GM18505 (cell line): ENCODE data around the gene CHD5.

Experiments
- ATAC-seq: cut with Tn5 transposase; IDR thresholded peaks from one replicate; pipeline ENCODE4 v1.9.1; 2021; ENCODE audit not compliant: unreplicated experiment
- POLR2A ChIP-seq: IDR thresholded peaks from 4 replicates; pipeline ENCODE4 v1.6.1; 2011; ENCODE audit warnings: borderline replicate concordance; ENCODE audit not compliant: insufficient read depth, insufficient read length; ENCODE audit errors: extremely low read depth

Gene CHD5

GRCh38 chr1:6101826-6102531, 78.1 kb downstream of the CHD5 start:
- no peak for ATAC-seq
- no peak for TF ChIP-seq POLR2A

- no peak for TF ChIP-seq POLR2A
- ATAC-seq, result no peak
Measured at GRCh38 chr1:6100861-6101783, 79.0 kb downstream of the CHD5 start.

- ATAC-seq, result no peak
Measured at GRCh38 chr1:6099787-6100765, 80.0 kb downstream of the CHD5 start.

DNA sequence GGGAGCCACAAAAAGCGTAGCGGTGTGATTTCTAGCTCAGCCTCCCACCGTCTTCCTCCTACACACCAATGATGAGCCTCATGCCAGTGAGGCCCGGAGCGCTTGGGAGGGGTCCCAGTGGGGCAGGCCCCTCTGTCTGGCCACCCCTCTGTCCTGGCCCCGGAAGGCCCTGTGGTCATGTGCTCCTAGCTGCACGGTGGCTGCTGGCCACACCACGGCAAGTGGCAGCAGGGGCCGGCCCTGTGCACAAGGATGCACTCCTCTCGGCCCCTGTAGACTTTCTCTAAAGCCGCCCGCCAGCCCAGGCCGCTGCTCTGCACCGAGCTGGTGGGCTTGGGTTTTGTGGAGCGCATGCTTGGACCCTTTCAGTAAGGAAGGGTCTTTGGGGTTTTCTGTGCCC, 80.8 kb downstream of the CHD5 start:
- no peak for ATAC-seq
- TF ChIP-seq POLR2A, result no peak

More at GRCh38 chr1:6099787-6100765, 80.0 kb downstream of the CHD5 start:
- no peak for TF ChIP-seq POLR2A

GRCh38 chr1:6098303-6099215, 81.6 kb downstream of the CHD5 start:
- ATAC-seq, result no peak
- no peak for TF ChIP-seq POLR2A

DNA sequence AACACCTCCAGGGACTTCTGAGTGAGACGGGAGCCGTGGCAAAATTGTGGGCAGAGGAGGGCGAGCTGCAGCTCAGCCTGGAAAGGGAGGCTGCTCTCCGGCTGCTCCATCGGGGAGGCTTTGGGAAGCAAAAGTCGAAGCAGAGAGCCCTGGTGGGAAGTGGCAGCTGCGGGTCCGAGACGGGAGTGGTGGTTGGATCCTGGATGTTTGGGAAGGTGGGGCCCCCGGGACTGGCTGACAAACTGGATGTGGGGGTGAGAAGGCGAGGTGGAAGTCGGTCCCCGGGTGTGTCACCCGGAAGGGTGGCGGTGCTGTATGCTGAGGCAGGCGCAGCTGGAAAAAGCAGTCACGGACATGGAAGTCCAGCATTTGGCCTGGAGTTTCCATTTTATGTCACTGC, 82.3 kb downstream of the CHD5 start:
- no peak for TF ChIP-seq POLR2A

DNA sequence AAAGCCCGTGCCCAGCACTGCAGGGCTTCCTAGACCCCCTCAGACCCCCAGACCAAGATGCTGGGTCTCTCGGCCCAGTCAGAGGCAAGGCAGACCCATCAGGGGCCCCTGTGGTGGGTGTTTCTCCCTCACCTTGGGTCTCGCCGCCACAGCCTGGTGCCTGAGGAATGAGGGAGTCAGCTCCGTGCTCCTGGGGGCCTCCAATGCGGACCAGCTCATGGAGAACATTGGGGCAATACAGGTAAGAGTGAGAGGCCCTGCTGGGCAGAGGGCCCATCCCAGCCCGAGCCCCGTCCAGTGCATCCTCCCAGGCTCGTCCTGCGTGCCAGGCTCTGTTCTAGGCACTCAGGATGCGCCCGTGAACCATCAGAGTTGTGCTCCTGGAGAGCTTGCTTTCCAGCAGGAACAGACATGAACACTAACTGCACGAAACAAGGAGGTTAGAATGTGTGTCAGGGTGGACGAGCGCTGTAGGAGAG, 83.0 kb downstream of the CHD5 start:
- no peak for ATAC-seq
- no peak for TF ChIP-seq POLR2A

More for the DNA sequence above, 82.3 kb downstream of the CHD5 start:
- no peak for ATAC-seq

DNA sequence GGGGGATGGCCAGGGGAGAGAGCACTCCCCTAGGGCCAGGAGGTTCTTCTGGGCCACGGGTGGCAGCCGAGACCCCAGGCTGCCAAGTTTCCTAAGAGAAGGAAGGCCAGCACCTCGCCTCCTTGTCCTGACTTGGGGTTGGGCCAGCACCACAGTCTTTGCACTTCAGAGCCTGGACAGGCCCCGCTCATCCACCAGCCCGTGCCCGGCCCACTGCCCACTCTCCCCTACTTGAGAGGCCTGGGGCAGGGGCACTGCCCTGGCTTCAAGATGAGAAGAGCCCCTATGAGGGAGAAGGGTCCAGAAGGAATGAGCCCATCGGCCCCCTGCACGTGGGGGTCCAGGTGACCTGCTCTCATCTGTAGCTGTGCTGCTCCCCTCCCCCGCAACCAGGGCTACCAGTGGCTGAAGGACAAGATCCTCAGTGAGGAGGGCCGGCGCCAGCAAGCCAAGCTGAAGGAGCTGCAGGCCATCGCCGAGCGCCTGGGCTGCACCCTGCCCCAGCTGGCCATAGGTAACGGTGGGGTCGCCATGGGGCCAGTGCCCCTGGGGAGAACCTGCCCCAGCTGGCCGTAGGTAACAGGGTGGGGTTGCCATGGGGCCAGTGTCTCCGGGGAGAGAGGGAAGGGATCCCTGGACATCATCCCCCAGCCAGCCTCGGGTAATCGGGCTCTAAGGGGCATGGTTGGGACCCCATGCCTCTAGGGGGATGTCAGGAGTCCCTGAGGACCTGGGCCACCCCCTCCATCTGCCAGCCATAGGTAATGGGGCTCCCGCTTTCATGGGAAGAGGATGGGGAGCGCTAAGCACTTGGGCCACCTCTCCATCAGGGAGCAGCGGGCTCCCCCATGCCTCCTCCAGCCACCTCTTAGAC, 83.6 kb downstream of the CHD5 start:
- TF ChIP-seq POLR2A, result no peak
- ATAC-seq, result no peak

- ATAC-seq, result no peak
- TF ChIP-seq POLR2A, result no peak
Measured at GRCh38 chr1:6095511-6096242, 84.4 kb downstream of the CHD5 start.

GRCh38 chr1:6094801-6095505, 85.2 kb downstream of the CHD5 start:
- no peak for TF ChIP-seq POLR2A
- ATAC-seq, result no peak
